ENCODE data around the gene FCGBP.
"Not testable (repeated sequence)": the region's sequence is repeated elsewhere in the genome, so short reads cannot be mapped to it uniquely, and the experiment has no call there.

FCGBP gene

GRCh38 chr19:39906820-39907611 lies 27.4 kb downstream of the FCGBP start:
- no peak for DNase-seq (ENCODE audit: insufficient read length, low spot score)

DNA sequence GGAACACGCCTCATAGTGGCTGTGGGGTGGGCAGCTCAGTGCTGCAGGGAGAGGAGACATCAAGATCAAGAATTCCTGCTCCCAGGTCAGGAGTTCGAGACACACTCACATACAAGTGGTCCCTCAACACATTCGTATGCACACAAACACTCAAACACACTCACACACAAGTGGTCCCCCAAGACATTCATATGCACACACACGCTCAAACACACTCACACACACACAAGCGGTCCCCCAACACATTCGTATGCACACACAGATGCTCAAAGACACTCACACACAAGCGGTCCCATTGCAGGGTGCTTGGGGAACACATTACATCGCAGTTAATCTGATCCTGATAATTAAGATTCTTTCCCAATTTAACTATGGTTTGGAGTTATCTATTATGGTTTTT lies 28.2 kb downstream of the FCGBP start:
- no peak for FAIRE-seq
- no peak for DNase-seq (ENCODE audit: insufficient read length, low spot score)
- TF ChIP-seq PAX5 (IDR thresholded peaks at IDR 0.05; ENCODE audit: insufficient read depth, low read length, severe bottlenecking) (no peak), POLR2A (IDR thresholded peaks at IDR 0.05; ENCODE audit: low read depth, low read length) (no peak), SPI1 (IDR thresholded peaks at IDR 0.05; ENCODE audit: low read depth, low read length) (no peak), POLR2AphosphoS5 (IDR thresholded peaks at IDR 0.05; ENCODE audit: low read depth, low read length) (no peak), TAF1 (IDR thresholded peaks at IDR 0.05; ENCODE audit: low read depth, low read length) (no peak), POU2F2 (IDR thresholded peaks at IDR 0.05; ENCODE audit: low read depth, low read length) (no peak)

More at GRCh38 chr19:39906820-39907611, 27.4 kb downstream of the FCGBP start:
- FAIRE-seq = no peak
- no peak for TF ChIP-seq POLR2AphosphoS5 (IDR thresholded peaks at IDR 0.05; ENCODE audit: low read depth, low read length)
- no peak for TF ChIP-seq TAF1 (IDR thresholded peaks at IDR 0.05; ENCODE audit: low read depth, low read length)
- no peak for TF ChIP-seq PAX5 (IDR thresholded peaks at IDR 0.05; ENCODE audit: insufficient read depth, low read length, severe bottlenecking)
- no peak for TF ChIP-seq SPI1 (IDR thresholded peaks at IDR 0.05; ENCODE audit: low read depth, low read length)
- TF ChIP-seq POU2F2 (IDR thresholded peaks at IDR 0.05; ENCODE audit: low read depth, low read length) = no peak
- TF ChIP-seq POLR2A (IDR thresholded peaks at IDR 0.05; ENCODE audit: low read depth, low read length) = no peak

GRCh38 chr19:39903486-39904091 lies 30.8 kb downstream of the FCGBP start:
- DNase-seq (ENCODE audit: insufficient read length, low spot score); FAIRE-seq: not testable (repeated sequence)

GRCh38 chr19:39902326-39902725 lies 32.1 kb downstream of the FCGBP start:
- FAIRE-seq = not testable (repeated sequence)

DNA sequence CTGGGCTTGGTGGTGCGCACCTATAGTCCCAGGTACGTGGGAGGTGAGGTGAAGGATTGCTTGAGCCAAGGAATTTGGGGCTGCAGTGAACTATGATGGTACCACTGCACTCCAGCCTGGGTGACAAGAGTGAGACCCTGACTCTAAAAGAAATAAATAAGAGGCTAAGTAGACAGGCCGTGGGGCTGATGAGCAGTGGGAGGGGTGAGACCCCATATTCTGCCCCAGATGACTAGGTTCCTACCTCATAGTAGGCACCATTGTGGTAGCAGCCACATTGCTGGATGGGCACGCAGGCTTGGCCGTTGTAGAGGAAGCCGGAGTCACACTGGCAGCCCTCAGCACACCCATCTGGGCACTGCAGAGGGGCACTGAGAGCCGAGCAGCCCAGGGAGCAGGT lies 32.8 kb downstream of the FCGBP start:
- not testable (repeated sequence) for FAIRE-seq; DNase-seq (ENCODE audit: insufficient read length, low spot score)

More at GRCh38 chr19:39902326-39902725, 32.1 kb downstream of the FCGBP start:
- DNase-seq (ENCODE audit: insufficient read length, low spot score) = not testable (repeated sequence)

DNA sequence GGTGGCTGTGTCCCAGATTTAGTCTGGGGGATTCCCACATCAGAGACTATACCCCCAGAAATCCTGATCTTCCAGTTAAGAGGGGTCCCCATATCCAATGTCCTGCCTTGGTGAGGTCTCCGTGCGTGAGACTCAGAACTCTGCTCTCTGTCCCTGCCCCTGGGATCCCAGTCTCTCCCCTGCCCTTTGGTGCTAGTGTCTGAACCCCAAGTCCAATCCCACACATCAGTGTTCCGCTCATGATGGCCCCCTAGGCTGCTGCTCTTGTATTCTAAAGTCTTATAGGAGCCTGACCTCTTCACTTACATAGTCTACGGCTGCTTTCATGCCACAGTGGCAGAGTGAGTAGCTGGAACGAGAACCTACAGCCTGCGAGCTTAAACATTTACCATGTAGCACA lies 35.6 kb downstream of the FCGBP start:
- FAIRE-seq; DNase-seq (ENCODE audit: insufficient read length, low spot score): not testable (repeated sequence)

DNA sequence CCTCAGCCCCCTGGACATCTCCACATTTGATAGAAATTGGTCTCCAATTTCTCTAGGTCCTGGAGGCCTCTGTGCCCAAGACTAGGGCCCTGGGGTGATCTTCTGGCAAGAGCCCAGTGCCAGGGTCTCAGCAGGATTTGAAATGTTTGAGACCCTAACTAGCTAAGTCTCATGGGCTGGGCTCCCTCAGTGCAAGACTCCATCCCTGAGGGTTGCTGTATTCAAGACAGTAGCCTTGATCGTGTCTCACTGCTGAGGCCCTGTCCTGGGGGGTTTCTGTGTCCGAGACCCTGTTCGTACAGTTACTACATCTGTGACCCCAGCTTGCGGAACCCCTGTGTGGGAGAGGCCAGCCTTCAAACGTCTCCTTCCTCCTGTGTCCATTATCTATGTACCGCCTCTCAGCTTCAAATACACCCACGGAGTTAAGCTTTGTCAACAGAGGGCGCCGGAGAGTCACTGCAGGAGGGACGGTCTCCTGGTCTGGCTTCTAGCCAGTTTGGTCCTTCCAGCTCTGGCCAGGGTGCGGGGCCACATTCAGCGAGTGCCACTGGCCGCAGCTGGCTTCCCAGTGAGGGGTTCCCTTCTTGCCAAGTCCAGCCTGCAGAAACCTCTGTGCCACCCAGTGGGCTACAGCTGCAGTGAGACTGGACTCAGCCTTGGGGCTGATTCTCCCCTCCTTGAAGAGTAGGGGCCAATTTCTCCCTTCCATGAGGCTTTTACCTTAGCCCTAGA lies 36.8 kb downstream of the FCGBP start:
- FAIRE-seq; DNase-seq (ENCODE audit: insufficient read length, low spot score): not testable (repeated sequence)

GRCh38 chr19:39895096-39895495 lies 39.3 kb downstream of the FCGBP start:
- FAIRE-seq; DNase-seq (ENCODE audit: insufficient read length, low spot score): not testable (repeated sequence)

DNA sequence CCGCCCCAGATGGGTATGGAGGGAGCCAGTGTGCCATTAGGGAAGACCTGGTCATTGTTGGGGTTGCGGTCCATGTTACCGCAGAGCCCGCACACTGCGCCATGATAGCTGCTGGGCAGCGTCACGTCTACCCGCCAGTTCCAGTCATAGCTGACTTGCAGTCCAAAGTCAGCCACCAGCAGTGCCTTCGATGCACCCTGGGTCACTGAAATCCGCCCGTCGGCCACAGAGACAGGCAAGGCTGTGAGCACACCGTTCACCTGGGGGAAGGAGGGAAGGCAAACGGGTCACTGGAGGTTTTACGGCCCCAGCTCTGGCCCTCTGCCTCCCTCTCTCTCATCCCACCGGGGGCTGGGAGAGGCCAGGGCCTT lies 40.2 kb downstream of the FCGBP start:
- DNase-seq (ENCODE audit: insufficient read length, low spot score); FAIRE-seq: not testable (repeated sequence)

- DNase-seq (ENCODE audit: insufficient read length, low spot score); FAIRE-seq: not testable (repeated sequence)
Measured at GRCh38 chr19:39893366-39894235, 40.8 kb downstream of the FCGBP start.

DNA sequence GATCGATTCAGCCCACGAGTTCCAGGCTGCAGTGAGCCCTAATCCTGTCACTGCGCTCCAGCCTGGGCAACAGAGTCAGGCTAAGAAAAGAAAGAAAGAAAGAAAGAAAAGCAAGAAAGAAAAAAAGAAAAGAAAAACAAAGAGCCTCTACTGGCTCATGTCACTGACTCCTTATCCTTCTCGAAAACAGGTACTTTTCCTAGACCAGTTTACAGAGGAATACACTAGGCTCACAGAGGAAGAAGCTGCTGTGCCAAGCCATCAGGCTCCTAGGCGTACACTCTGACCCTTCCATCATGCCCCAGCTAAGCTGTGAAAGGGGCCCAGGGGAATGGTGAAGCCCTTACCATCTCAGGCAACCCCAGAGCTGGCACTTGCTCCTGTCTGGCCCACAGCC lies 41.9 kb downstream of the FCGBP start:
- DNase-seq (ENCODE audit: insufficient read length, low spot score); FAIRE-seq: not testable (repeated sequence)

DNA sequence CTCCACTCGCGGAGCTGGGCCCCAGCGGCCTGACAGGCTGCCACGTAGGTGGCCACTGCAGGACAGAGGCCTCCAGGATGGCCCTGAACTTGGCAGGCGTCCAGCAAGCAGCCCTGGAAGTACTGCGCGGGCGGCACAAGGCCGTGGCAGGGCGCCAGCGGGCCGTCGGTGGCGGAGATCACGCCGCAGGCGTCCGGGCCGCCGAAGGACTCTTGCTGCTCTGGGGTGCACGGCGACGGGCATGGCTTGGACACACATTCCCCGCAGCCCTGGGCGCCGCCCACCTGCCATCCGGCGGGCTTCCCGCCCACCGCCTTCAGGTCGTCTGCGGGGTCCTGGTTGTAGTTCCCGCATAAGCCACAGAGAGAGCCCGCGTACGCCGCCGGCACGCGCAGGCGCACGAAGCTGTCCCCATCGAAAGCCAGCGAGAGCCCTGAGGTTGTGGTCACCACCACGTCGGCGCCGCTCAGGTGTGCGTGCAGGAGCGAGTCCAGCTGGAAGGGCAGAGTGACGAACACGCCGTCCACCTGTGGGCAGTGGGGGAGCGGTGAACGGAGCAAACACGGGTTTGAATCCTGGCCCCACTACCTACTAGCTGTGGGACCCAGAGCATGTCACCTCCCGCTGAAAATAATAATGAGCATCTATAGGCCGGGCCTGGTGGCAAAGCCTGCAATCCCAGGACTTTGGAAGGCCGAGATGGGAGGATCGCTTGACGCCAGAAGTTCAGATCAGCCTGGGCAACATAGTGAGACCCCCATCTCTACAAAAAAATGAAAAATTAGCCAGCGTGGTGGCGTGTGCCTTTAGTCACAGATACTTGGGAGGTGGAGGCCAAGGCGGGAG lies 42.6 kb downstream of the FCGBP start:
- not testable (repeated sequence) for FAIRE-seq; DNase-seq (ENCODE audit: insufficient read length, low spot score)

Data from GM12891 (cell line).